ENCODE data around the gene TBX2. TPM values are rescaled to one million over a fixed set of nuclear protein-coding genes. Genes with fewer than 3 reads are reported as not detected.

Gene TBX2
- polyA plus RNA-seq, 1 donor (not counting 4 experiments of a cell fraction or from before 2014, with no cell fraction given) = not detected

DNA sequence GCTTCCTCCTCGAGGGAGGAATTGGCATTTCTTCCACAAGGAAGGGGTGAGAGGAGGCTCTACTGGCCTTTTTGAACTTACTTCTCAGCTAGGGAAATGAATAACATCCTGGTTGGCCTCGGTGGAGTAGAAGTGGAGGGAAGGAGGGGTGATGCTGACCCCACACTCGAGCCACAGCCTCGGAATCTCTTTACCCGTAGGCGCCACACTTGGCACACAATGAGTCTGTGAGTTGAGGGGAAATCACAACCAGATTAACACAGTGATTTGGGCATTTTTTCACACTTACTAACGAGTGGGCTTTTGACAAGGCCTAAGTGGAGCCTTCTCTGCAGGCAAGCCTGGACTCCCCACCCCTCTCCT is 47.3 kb upstream of the TBX2 start:
- Histone ChIP-seq H3K79me2 (ENCODE audit: control insufficient read depth, insufficient read depth, low read length) (no peaks in the 10 kb centered on the region), H3K9ac (ENCODE audit: control insufficient read depth, extremely low read depth, insufficient read depth, low read length) (no peak overlapping the region), H3K36me3 (ENCODE audit: control insufficient read depth in 2 of 2, extremely low read depth in 1 of 2, insufficient read depth in 2 of 2, low read length in 2 of 2) (no peaks in the 10 kb centered on the region), H3K4me1 (ENCODE audit: control insufficient read depth, extremely low read depth, insufficient read depth, low read length) (peaks cover 9% of the 10 kb centered on the region), H3K9me1 (ENCODE audit: control insufficient read depth, extremely low read depth, insufficient read depth, low read length) (no peaks in the 10 kb centered on the region), H3K27ac (ENCODE audit: control insufficient read depth, insufficient read depth, low read length) (no peak overlapping the region), H3K9me3 (ENCODE audit: control insufficient read depth, low read depth, low read length) (no peaks in the 10 kb centered on the region), H3K4me2 (ENCODE audit: control insufficient read depth, extremely low read depth, insufficient read depth, low read depth, low read length) (no peak overlapping the region), H4K20me1 (ENCODE audit: control insufficient read depth, extremely low read depth, insufficient read depth, low read length) (no peaks in the 10 kb centered on the region), H3K4me3 (ENCODE audit: control insufficient read depth in 2 of 3, extremely low read depth in 1 of 3, insufficient read depth in 2 of 3, low read depth in 1 of 3, low read length in 3 of 3) (no peak overlapping the region), H3K27me3 (ENCODE audit: control insufficient read depth, extremely low read depth, insufficient read depth, low read length) (no peaks in the 10 kb centered on the region), H2AFZ (ENCODE audit: control insufficient read depth, low read length) (no peak overlapping the region)
- TF ChIP-seq, protein P1, sequence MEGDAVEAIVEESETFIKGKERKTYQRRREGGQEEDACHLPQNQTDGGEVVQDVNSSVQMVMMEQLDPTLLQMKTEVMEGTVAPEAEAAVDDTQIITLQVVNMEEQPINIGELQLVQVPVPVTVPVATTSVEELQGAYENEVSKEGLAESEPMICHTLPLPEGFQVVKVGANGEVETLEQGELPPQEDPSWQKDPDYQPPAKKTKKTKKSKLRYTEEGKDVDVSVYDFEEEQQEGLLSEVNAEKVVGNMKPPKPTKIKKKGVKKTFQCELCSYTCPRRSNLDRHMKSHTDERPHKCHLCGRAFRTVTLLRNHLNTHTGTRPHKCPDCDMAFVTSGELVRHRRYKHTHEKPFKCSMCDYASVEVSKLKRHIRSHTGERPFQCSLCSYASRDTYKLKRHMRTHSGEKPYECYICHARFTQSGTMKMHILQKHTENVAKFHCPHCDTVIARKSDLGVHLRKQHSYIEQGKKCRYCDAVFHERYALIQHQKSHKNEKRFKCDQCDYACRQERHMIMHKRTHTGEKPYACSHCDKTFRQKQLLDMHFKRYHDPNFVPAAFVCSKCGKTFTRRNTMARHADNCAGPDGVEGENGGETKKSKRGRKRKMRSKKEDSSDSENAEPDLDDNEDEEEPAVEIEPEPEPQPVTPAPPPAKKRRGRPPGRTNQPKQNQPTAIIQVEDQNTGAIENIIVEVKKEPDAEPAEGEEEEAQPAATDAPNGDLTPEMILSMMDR (optimal IDR thresholded peaks at IDR 0.05 in 1 of 3, IDR thresholded peaks at IDR 0.05 in 1 of 3, conservative IDR thresholded peaks at IDR 0.05 in 1 of 3; ENCODE audit: extremely low read depth in 1 of 3, insufficient read depth in 2 of 3, low read length in 3 of 3) = no peak
- no peak for TF ChIP-seq EZH2 (IDR thresholded peaks at IDR 0.05; ENCODE audit: low read length)
- dilution Hi-C loops (cut with MboI; ENCODE audit: extremely low pct_ligation_motif_present, low sequenced_read_pairs) = no loop called here
- DNase-seq (ENCODE audit: low read depth, low spot score) (no peak), FAIRE-seq (no peak)

DNA sequence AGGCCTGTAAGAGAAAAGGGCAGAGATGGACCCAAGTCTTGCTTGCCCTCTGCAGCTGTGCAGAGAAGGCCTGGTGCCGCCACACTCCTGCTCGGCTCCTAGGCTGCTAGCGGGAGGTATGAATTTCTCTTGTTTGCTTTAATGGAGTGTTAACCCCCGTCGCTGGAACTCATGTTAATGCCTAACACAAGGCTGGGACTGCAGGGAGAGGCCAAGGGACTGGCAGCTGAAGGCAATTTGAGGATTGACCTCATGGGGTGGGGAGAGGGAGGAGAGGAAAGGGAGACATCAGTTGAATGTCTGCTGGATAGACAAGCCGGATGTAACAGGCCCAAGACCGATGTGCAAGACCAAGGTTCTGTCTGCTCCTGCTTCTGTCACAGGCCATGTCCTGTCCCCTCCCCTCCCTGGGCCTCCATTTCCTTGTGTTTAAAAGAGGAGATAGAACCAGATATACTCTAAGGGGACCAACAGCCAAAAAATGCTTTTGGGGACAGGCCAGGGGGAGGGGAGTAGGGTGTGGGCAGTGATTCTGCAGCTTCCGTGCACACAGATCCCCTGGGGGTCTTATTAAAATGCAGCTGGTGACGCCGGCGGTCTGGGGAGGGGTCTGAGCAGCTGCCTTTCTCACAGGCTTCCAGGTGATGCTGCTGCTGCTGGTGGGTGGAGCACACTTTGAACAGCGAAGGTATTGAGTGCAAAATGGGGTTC is 46.7 kb upstream of the TBX2 start:
- H3K4me1 ChIP-seq (ENCODE audit: control insufficient read depth, extremely low read depth, insufficient read depth, low read length) = peaks cover 9% of the 10 kb centered on the region
- H4K20me1 ChIP-seq (ENCODE audit: control insufficient read depth, extremely low read depth, insufficient read depth, low read length) = no peaks in the 10 kb centered on the region
- DNase-seq (ENCODE audit: low read depth, low spot score) (no peak), FAIRE-seq (no peak)
- H3K4me3 ChIP-seq (ENCODE audit: control insufficient read depth in 2 of 3, extremely low read depth in 1 of 3, insufficient read depth in 2 of 3, low read depth in 1 of 3, low read length in 3 of 3) = no peak overlapping the region
- dilution Hi-C loops (cut with MboI; ENCODE audit: extremely low pct_ligation_motif_present, low sequenced_read_pairs) = no loop called here
- no peaks in the 10 kb centered on the region for H3K27me3 ChIP-seq (ENCODE audit: control insufficient read depth, extremely low read depth, insufficient read depth, low read length)
- no peaks in the 10 kb centered on the region for H3K79me2 ChIP-seq (ENCODE audit: control insufficient read depth, insufficient read depth, low read length)
- H3K27ac ChIP-seq (ENCODE audit: control insufficient read depth, insufficient read depth, low read length) = no peak overlapping the region
- no peak overlapping the region for H3K9ac ChIP-seq (ENCODE audit: control insufficient read depth, extremely low read depth, insufficient read depth, low read length)
- H3K4me2 ChIP-seq (ENCODE audit: control insufficient read depth, extremely low read depth, insufficient read depth, low read depth, low read length) = no peak overlapping the region
- H3K9me3 ChIP-seq (ENCODE audit: control insufficient read depth, low read depth, low read length) = no peaks in the 10 kb centered on the region
- H3K9me1 ChIP-seq (ENCODE audit: control insufficient read depth, extremely low read depth, insufficient read depth, low read length) = no peaks in the 10 kb centered on the region
- H2AFZ ChIP-seq (ENCODE audit: control insufficient read depth, low read length) = no peak overlapping the region
- no peaks in the 10 kb centered on the region for H3K36me3 ChIP-seq (ENCODE audit: control insufficient read depth in 2 of 2, extremely low read depth in 1 of 2, insufficient read depth in 2 of 2, low read length in 2 of 2)
- TF ChIP-seq, protein P1 (optimal IDR thresholded peaks at IDR 0.05 in 1 of 3, IDR thresholded peaks at IDR 0.05 in 1 of 3, conservative IDR thresholded peaks at IDR 0.05 in 1 of 3; ENCODE audit: extremely low read depth in 1 of 3, insufficient read depth in 2 of 3, low read length in 3 of 3) = no peak
- TF ChIP-seq EZH2 (IDR thresholded peaks at IDR 0.05; ENCODE audit: low read length) = no peak

Measured in keratinocyte (primary cell).